DOHH2 (cell line): ENCODE results near the gene LACTBL1.

Experiments used
- H3F3A ChIP-seq: fragments of 200-600 bp; sonication (generic), shearing (Covaris generic); 2 replicates; pipeline ENCODE4 v1.6.0; 2016; ENCODE audit warnings: antibody characterized with exemption, mild to moderate bottlenecking; ENCODE audit not compliant: control insufficient read depth, insufficient read depth
- H3K27ac ChIP-seq: fragments of 200-600 bp; sonication (generic); 2 replicates; pipeline ENCODE4 v1.5.1; 2014; ENCODE audit warnings: low read depth, mild to moderate bottlenecking, low read length, moderate library complexity
- H3K27me3 ChIP-seq: fragments of 200-600 bp; sonication (generic); 2 replicates; pipeline ENCODE4 v1.6.1; 2014; ENCODE audit warnings: mild to moderate bottlenecking, low read length, mixed read lengths; ENCODE audit not compliant: control insufficient read depth
- H3K36me3 ChIP-seq: fragments of 200-600 bp; sonication (generic); 2 replicates; pipeline ENCODE4 v1.6.1; 2014; ENCODE audit warnings: mild to moderate bottlenecking, low read length, moderate library complexity, mixed read lengths; ENCODE audit not compliant: control insufficient read depth
- H3K4me1 ChIP-seq: fragments of 200-600 bp; sonication (generic); 2 replicates; pipeline ENCODE4 v1.6.1; 2014; ENCODE audit warnings: mild to moderate bottlenecking, low read length, mixed read lengths; ENCODE audit not compliant: control insufficient read depth
- H3K4me2 ChIP-seq: fragments of 200-600 bp; sonication (generic); 2 replicates; pipeline ENCODE4 v1.6.0; 2014; ENCODE audit warnings: mild to moderate bottlenecking, low read length, moderate library complexity
- H3K4me3 ChIP-seq: fragments of 200-600 bp; sonication (generic); 2 replicates; pipeline ENCODE4 v1.5.1; 2014; ENCODE audit warnings: mild to moderate bottlenecking, low read length, mixed read lengths
- H3K79me2 ChIP-seq: fragments of 200-600 bp; sonication (generic); 2 replicates; pipeline ENCODE4 v1.6.1; 2014; ENCODE audit warnings: mild to moderate bottlenecking, low read length, mixed read lengths; ENCODE audit not compliant: control insufficient read depth
- H3K9me2 ChIP-seq: fragments of 200-600 bp; sonication (generic); replicated peaks from 2 replicates; pipeline ENCODE4 v1.6.1; 2014; ENCODE audit warnings: mild to moderate bottlenecking, low read length, mixed read lengths; ENCODE audit not compliant: control insufficient read depth
- H3K9me3 ChIP-seq: fragments of 200-600 bp; sonication (generic); 2 replicates; pipeline ENCODE4 v1.6.1; 2014; ENCODE audit warnings: antibody characterized with exemption, low read length, mixed read lengths; ENCODE audit not compliant: control insufficient read depth, insufficient read depth
- H4K20me1 ChIP-seq: fragments of 200-600 bp; sonication (generic); 2 replicates; pipeline ENCODE4 v1.6.0; 2014; ENCODE audit warnings: low read depth, mild to moderate bottlenecking, antibody characterized with exemption, low read length, moderate library complexity; ENCODE audit not compliant: control insufficient read depth, insufficient read depth
- EZH2phosphoT487 ChIP-seq: fragments of 200-600 bp; sonication (generic); IDR thresholded peaks from 2 replicates; pipeline ENCODE4 v1.6.1; 2017; ENCODE audit warnings: borderline replicate concordance, mild to moderate bottlenecking, antibody characterized with exemption, low read length, moderate library complexity, mixed read lengths
- TF ChIP-seq, protein P1 (sequence below): fragments of 200-600 bp; sonication (generic); IDR thresholded peaks from one replicate; pipeline ENCODE4 v1.5.1; 2014; ENCODE audit warnings: antibody characterized with exemption, mild to moderate bottlenecking, low read depth, low read length; ENCODE audit not compliant: poor library complexity, severe bottlenecking

The LACTBL1 gene, protein sequence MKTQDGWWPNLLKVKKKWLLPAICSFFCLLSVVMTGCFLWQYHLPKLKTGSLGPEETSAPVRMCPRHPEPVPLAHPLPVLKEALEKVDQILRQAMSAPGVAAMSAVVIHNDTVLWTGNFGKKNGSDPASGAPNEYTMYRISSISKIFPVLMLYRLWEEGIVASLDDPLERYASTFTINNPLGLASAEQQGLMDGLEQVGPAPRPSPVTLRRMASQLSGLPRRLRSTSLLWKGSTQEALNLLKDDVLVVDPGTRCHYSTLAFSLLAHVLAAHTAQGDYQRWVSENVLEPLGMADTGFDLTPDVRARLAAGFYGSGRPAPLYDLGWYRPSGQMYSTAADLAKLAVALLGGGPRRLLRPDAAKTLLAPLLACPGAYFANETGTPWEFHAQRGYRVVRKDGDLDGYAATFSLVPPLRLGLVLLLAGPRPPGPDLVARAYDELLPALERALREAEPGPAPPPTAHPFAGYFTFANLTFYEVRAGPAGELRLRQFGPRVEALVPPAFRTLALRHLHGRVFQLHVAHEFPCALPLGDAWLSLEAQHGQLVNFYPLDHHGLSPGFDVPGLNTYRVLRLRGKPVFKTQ

DNA sequence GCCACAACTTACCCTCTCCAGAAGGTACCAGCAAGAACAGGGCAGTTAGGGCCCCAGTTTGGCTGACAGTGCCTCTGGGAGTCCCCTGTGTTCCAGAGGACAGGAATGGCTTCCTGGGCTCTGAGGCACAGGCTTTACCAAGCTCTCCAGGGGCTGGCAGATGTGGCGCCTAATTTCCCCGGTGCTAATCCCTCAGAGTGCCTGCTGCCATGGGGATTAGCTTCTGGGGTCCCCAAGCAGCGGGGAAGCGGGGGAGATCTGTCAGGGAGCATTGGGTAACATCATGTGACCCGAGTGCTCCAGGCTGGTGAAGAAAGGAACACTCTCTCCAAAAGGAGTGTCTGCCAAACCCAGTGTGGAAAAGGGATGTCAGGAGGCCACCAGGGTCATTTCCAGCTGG lies at the start of gene LACTBL1:
LACTBL1 (minus strand) TSS at position 107 of the 400 bp plus-strand sequence. CDS start 550 bp downstream, outside the sequence.
- Histone ChIP-seq H3K9me3 (no peaks in the 10 kb centered on the region), H3K9me2 (no peaks in the 10 kb centered on the region), H3K27me3 (peaks cover 50% of the 10 kb centered on the region), H3K4me3 (no peak within 1 kb of the TSS), H3K79me2 (no peaks in the 10 kb centered on the region), H3K27ac (no peak within 1 kb of the TSS), H3K36me3 (no peaks in the 10 kb centered on the region), H3K4me1 (peaks cover 4% of the 10 kb centered on the region; the same call in 1 of the 2 replicates), H4K20me1 (no peaks in the 10 kb centered on the region), H3K4me2 (no peak within 1 kb of the TSS), H3F3A (no peaks in the 10 kb centered on the region)
- TF ChIP-seq, protein P1, sequence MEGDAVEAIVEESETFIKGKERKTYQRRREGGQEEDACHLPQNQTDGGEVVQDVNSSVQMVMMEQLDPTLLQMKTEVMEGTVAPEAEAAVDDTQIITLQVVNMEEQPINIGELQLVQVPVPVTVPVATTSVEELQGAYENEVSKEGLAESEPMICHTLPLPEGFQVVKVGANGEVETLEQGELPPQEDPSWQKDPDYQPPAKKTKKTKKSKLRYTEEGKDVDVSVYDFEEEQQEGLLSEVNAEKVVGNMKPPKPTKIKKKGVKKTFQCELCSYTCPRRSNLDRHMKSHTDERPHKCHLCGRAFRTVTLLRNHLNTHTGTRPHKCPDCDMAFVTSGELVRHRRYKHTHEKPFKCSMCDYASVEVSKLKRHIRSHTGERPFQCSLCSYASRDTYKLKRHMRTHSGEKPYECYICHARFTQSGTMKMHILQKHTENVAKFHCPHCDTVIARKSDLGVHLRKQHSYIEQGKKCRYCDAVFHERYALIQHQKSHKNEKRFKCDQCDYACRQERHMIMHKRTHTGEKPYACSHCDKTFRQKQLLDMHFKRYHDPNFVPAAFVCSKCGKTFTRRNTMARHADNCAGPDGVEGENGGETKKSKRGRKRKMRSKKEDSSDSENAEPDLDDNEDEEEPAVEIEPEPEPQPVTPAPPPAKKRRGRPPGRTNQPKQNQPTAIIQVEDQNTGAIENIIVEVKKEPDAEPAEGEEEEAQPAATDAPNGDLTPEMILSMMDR: no peak
- TF ChIP-seq EZH2phosphoT487: no peak

DNA sequence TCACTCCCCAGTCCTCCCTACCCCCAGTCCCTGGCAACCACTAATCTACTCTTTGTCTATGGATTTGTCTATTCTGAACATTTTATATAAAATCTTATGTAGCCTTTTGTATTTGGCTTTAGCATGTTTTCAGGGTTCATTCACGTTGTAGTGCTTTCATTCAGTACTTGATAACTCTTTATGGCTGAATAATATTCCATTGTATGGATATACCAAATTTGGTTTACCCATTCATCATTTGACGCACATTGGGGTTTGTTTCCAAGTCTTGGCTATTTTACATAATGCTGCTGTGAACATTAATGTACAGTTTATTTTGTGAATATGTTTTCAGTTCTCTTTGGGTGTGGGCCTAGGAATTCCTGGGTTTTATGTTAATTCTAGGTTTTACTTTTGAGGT lies 49.2 kb upstream of the LACTBL1 start:
- Histone ChIP-seq H3K27ac (no peak overlapping the region), H3K36me3 (peaks cover 20% of the 10 kb centered on the region), H3K9me3 (peaks cover 7% of the 10 kb centered on the region; the same call in 1 of the 2 replicates), H3K4me2 (peak overlapping the region; percentile 69), H3K4me3 (peak overlapping the region; percentile 82), H3K79me2 (peaks cover 80% of the 10 kb centered on the region), H4K20me1 (peaks cover 9% of the 10 kb centered on the region; the same call in 1 of the 2 replicates), H3K4me1 (peaks cover 64% of the 10 kb centered on the region), H3K9me2 (no peaks in the 10 kb centered on the region), H3F3A (peaks cover 5% of the 10 kb centered on the region), H3K27me3 (no peaks in the 10 kb centered on the region)
- TF ChIP-seq EZH2phosphoT487: no peak
- TF ChIP-seq, protein P1: no peak

DNA sequence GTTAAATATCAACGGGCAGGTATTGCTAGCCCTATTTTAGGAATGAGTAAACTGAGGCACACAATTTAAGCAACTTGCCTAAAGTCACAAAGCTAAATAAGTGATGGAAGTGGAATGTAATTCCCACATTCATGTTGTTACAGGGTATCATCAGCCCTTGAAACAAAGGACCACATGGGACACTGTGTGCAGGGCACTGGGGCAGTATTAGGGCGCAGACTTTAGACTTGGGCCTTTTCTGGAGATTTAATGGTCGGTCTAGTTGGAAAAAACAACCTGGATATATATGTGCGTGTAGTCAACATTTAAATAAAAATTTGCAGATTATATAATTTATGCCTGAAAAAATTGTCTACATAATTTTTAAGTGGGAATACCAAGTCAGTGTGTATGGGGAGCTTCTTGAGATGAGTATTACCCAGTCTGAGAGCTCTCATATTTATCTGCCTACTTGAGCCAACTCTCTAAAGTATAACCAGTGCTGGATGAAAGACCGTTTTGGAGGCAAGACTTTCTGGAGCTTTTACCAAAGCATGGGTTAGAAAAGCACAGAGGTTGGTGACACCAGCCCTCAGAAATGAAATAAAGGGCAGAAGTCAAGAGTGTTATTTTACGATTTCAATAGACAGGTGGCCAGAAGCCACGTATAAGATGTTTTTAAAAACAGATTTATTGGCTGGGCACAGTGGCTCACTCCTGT lies 48.2 kb upstream of the LACTBL1 start:
- TF ChIP-seq, protein P1: no peak
- TF ChIP-seq EZH2phosphoT487: no peak
- H4K20me1 ChIP-seq: peaks cover 9% of the 10 kb centered on the region; the same call in 1 of the 2 replicates
- peak overlapping the region; percentile 68 for H3K27ac ChIP-seq
- H3K4me3 ChIP-seq: peak overlapping the region; percentile 82
- peaks cover 7% of the 10 kb centered on the region; the same call in 1 of the 2 replicates for H3K9me3 ChIP-seq
- peaks cover 57% of the 10 kb centered on the region for H3K4me1 ChIP-seq
- peaks cover 70% of the 10 kb centered on the region for H3K79me2 ChIP-seq
- peaks cover 5% of the 10 kb centered on the region for H3F3A ChIP-seq
- peaks cover 20% of the 10 kb centered on the region for H3K36me3 ChIP-seq
- no peaks in the 10 kb centered on the region for H3K9me2 ChIP-seq
- peak overlapping the region; percentile 69 for H3K4me2 ChIP-seq
- no peaks in the 10 kb centered on the region for H3K27me3 ChIP-seq
